ENCODE measurements around the gene RECQL5. TPM values are rescaled to one million over a fixed set of nuclear protein-coding genes. Genes with fewer than 3 reads are reported as not detected.

Gene RECQL5
- polyA plus RNA-seq, 2 of the 4 experiments (the other 2 are of a cell fraction): 22.7 to 39.9 TPM

DNA sequence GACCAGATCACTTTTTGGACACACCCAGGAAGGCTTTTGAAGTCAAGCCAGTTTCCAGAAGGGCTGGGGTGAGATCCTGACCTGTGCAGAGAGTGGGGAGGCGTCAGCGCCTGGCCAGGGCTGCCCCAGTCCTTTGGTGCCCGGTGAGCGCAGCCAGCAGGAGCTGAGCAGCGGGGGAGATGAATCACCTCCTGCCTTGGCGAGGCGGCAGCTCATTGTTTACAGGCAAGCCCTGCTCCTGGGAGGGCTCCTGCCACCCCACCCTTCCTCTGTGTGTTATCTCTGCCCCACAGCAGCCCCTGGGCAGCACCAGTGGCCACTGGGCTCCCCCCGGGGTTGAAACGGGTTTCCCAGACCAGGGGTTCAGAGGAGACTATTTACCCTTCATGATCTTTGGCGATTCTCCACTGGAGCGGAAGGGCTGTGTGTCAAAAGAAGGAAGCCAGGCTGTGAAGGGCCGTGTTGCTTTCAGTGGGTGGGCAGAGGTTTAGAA is 40.2 kb upstream of the RECQL5 start (continued):
- TF ChIP-seq, protein P1, sequence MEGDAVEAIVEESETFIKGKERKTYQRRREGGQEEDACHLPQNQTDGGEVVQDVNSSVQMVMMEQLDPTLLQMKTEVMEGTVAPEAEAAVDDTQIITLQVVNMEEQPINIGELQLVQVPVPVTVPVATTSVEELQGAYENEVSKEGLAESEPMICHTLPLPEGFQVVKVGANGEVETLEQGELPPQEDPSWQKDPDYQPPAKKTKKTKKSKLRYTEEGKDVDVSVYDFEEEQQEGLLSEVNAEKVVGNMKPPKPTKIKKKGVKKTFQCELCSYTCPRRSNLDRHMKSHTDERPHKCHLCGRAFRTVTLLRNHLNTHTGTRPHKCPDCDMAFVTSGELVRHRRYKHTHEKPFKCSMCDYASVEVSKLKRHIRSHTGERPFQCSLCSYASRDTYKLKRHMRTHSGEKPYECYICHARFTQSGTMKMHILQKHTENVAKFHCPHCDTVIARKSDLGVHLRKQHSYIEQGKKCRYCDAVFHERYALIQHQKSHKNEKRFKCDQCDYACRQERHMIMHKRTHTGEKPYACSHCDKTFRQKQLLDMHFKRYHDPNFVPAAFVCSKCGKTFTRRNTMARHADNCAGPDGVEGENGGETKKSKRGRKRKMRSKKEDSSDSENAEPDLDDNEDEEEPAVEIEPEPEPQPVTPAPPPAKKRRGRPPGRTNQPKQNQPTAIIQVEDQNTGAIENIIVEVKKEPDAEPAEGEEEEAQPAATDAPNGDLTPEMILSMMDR (IDR thresholded peaks at IDR 0.05): no peak

- ATAC-seq (peak in 1 of 2 experiments; percentile 3; a peak in 4 of 6 replicates), DNase-seq (ENCODE audit: low read depth in 1 of 2, low spot score in 1 of 2) (no peak), FAIRE-seq (no peak)
- peak overlapping the region; percentile 66 for H3K4me2 ChIP-seq
- H3K4me1 ChIP-seq: peaks cover 67% of the 10 kb centered on the region
- H3K4me3 ChIP-seq: no peak overlapping the region
- CTCF ChIA-PET: interaction anchor here (1.0 to 9.9 kb wide), 8 partner anchors 14 to 117 kb away, joined by 3 to 116 read pairs (median 6); partner anchors contain the start of genes GALK1, ITGB4 and SMIM5
- POLR2A ChIA-PET: interaction anchor here (0.6 to 1.9 kb wide), 9 partner anchors 13 to 149 kb away, joined by 3 to 10 read pairs (median 5); partner anchors contain the start of genes ITGB4, RECQL5, SAP30BP and WBP2
- TF ChIP-seq, protein P1 (IDR thresholded peaks at IDR 0.05): peak; percentile 15; the same call in 2 of the 3 replicates
- TF ChIP-seq USF2 (IDR thresholded peaks at IDR 0.05): no peak
- WGBS (ENCODE audit: missing lambda C conversion rate): 82% methylated on average over 20 of the region's 20 CpGs
- H3K27ac ChIP-seq: peak overlapping the region; percentile 93
- H3K9me3 ChIP-seq: no peaks in the 10 kb centered on the region
Observed at GRCh38 chr17:75706042-75706728, 39.2 kb upstream of the RECQL5 start.

DNA sequence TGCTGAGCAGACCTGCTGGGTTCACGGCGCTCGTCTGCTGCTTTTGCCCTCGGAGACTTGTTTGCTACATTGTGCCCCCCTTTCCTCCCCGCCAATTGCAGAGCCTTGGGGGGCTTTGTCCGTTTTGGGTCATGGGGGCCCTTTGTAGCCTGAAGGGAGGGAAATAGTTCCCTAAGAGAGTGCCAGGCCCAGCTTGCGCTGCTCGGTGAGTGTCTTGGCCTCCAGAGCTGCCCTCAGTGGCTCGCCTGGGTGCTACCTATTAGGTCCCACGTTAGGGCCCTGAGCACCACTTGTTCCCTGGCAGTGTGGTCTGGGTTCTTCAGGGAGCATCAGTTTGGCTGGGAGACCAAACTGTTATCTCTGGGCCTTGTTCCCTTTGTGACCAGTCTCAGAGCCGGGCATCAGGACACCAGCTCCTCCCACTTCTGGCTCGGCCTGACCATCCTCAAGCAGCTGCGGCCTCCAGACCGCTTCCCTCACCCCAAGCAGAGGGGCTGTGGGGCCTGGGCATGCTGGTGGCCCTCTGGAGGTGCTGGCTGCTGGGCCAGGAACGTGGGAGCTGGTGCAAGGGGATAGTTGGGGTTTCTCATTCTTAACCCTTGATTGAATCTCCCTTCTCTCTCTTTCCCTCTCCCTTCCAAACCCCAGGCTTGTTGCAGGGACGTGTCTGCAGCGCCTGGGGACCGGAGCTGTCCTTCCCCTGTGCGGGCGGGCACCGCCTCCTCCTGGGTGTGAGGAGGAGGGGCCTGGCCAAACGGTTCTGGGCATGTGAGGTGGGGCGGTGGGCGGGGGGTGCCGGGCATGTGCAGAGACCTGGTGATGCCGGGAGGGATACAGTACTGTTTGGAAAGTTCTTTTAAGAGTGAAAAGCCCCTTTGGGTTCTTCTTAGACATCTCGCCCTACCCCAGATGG is 38.3 kb upstream of the RECQL5 start:
- peak overlapping the region; percentile 93 for H3K27ac ChIP-seq
- H3K9me3 ChIP-seq: no peaks in the 10 kb centered on the region
- peaks cover 69% of the 10 kb centered on the region for H3K4me1 ChIP-seq
- H3K4me2 ChIP-seq: no peak overlapping the region; the same call in 2 of the 3 replicates
- DNase-seq (ENCODE audit: low read depth in 1 of 2, low spot score in 1 of 2) (no peak), FAIRE-seq (no peak), ATAC-seq (no peak)
- TF ChIP-seq KDM5A (IDR thresholded peaks at IDR 0.05): no peak
- TF ChIP-seq ZFP36 (IDR thresholded peaks at IDR 0.05; ENCODE audit: borderline replicate concordance, partially characterized antibody): no peak
- no peak for TF ChIP-seq BHLHE40 (IDR thresholded peaks at IDR 0.05; ENCODE audit: low read depth, low read length)
- no peak for TF ChIP-seq ZSCAN20 (CRISPR knock-in tag; IDR thresholded peaks at IDR 0.05)
- no peak for TF ChIP-seq EHMT2 (IDR thresholded peaks at IDR 0.05; ENCODE audit: low read depth)
- TF ChIP-seq SREBF2 (IDR thresholded peaks at IDR 0.05): no peak
- TF ChIP-seq NFE2L2 (conservative IDR thresholded peaks at IDR 0.05; ENCODE audit: low read length): no peak
- no peak for TF ChIP-seq EP300 (IDR thresholded peaks at IDR 0.05)
- TF ChIP-seq, protein P2, sequence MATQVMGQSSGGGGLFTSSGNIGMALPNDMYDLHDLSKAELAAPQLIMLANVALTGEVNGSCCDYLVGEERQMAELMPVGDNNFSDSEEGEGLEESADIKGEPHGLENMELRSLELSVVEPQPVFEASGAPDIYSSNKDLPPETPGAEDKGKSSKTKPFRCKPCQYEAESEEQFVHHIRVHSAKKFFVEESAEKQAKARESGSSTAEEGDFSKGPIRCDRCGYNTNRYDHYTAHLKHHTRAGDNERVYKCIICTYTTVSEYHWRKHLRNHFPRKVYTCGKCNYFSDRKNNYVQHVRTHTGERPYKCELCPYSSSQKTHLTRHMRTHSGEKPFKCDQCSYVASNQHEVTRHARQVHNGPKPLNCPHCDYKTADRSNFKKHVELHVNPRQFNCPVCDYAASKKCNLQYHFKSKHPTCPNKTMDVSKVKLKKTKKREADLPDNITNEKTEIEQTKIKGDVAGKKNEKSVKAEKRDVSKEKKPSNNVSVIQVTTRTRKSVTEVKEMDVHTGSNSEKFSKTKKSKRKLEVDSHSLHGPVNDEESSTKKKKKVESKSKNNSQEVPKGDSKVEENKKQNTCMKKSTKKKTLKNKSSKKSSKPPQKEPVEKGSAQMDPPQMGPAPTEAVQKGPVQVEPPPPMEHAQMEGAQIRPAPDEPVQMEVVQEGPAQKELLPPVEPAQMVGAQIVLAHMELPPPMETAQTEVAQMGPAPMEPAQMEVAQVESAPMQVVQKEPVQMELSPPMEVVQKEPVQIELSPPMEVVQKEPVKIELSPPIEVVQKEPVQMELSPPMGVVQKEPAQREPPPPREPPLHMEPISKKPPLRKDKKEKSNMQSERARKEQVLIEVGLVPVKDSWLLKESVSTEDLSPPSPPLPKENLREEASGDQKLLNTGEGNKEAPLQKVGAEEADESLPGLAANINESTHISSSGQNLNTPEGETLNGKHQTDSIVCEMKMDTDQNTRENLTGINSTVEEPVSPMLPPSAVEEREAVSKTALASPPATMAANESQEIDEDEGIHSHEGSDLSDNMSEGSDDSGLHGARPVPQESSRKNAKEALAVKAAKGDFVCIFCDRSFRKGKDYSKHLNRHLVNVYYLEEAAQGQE (IDR thresholded peaks at IDR 0.05): no peak
- TF ChIP-seq POLR2A (IDR thresholded peaks at IDR 0.05; ENCODE audit: low read length): no peak
- no peak for TF ChIP-seq HOXA7 (CRISPR knock-in tag; IDR thresholded peaks at IDR 0.05)
- TF ChIP-seq ESRRA (IDR thresholded peaks at IDR 0.05; ENCODE audit: borderline replicate concordance, low read length): no peak
- TF ChIP-seq MAZ (IDR thresholded peaks at IDR 0.05; ENCODE audit: borderline replicate concordance, low read depth, low read length): no peak
- no peak for TF ChIP-seq CEBPB (IDR thresholded peaks at IDR 0.05)
- POLR2A ChIA-PET: interaction anchor here (0.6 to 1.5 kb wide), 3 partner anchors 12 to 150 kb away, joined by 3 to 10 read pairs (median 5); partner anchors contain the start of gene WBP2
- CTCF ChIA-PET: interaction anchor here (1.1 to 9.9 kb wide), 5 partner anchors 15 to 71 kb away, joined by 3 to 116 read pairs (median 28); partner anchors contain the start of genes GALK1, ITGB4 and SMIM5
- H3K4me3 ChIP-seq: no peak overlapping the region
- WGBS (ENCODE audit: missing lambda C conversion rate): 91% methylated on average over 26 of the region's 27 CpGs

All from A549 (cell line).